GM23248 (cell line): Measurements from ENCODE around the gene OR13C8. TPM values are rescaled to one million over a fixed set of nuclear protein-coding genes. Genes with fewer than 3 reads are reported as not detected.

Experiments
- DNase-seq: peaks from one replicate; pipeline ENCODE4 v3.0.0-alpha.2; 2015
- H2AFZ ChIP-seq: fragments of 200-600 bp; sonication (generic); 2 replicates; pipeline ENCODE4 v1.6.1; 2016; ENCODE audit warnings: antibody characterized with exemption
- H3F3A ChIP-seq: fragments of 200-600 bp; sonication (generic); 2 replicates; pipeline ENCODE4 v1.6.1; 2016; ENCODE audit warnings: mild to moderate bottlenecking, antibody characterized with exemption, mixed run types; ENCODE audit not compliant: insufficient read depth
- H3K27ac ChIP-seq: fragments of 200-600 bp; sonication (generic); 2 replicates; pipeline ENCODE4 v1.5.1; 2016; ENCODE audit warnings: mild to moderate bottlenecking
- H3K27me3 ChIP-seq: fragments of 200-600 bp; sonication (generic); replicated peaks from 2 replicates; pipeline ENCODE4 v1.6.1; 2016; ENCODE audit warnings: mild to moderate bottlenecking; ENCODE audit not compliant: insufficient read depth
- H3K36me3 ChIP-seq: fragments of 200-600 bp; sonication (generic); 2 replicates; pipeline ENCODE4 v1.6.1; 2016; ENCODE audit warnings: low read depth, mild to moderate bottlenecking
- H3K4me1 ChIP-seq: fragments of 200-600 bp; sonication (generic); 2 replicates; pipeline ENCODE4 v1.6.1; 2016; ENCODE audit warnings: mild to moderate bottlenecking; ENCODE audit not compliant: insufficient read depth
- H3K4me2 ChIP-seq: fragments of 200-600 bp; sonication (generic); one replicate; pipeline ENCODE4 v1.6.1; 2016; ENCODE audit warnings: mild to moderate bottlenecking; ENCODE audit not compliant: unreplicated experiment
- H3K4me3 ChIP-seq: fragments of 200-600 bp; sonication (generic); 2 replicates; pipeline ENCODE4 v1.5.1; 2016; ENCODE audit warnings: mild to moderate bottlenecking
- H3K79me2 ChIP-seq: fragments of 200-600 bp; sonication (generic); 2 replicates; pipeline ENCODE4 v1.6.1; 2016; ENCODE audit warnings: mild to moderate bottlenecking; ENCODE audit not compliant: insufficient read depth
- H3K9ac ChIP-seq: fragments of 200-600 bp; sonication (generic); 2 replicates; pipeline ENCODE4 v1.6.1; 2016; ENCODE audit warnings: mild to moderate bottlenecking
- H3K9me2 ChIP-seq: fragments of 200-600 bp; sonication (generic); 2 replicates; pipeline ENCODE4 v1.6.1; 2016; ENCODE audit warnings: mixed run types, mild to moderate bottlenecking, moderate library complexity; ENCODE audit not compliant: insufficient read depth
- H3K9me3 ChIP-seq: fragments of 200-600 bp; sonication (generic); one replicate; pipeline ENCODE4 v1.6.1; 2017; ENCODE audit warnings: low read depth
- H4K20me1 ChIP-seq: fragments of 200-600 bp; sonication (generic); 2 replicates; pipeline ENCODE4 v1.6.0; 2016; ENCODE audit not compliant: insufficient read depth
- EZH2 ChIP-seq: fragments of 200-600 bp; sonication (generic); IDR thresholded peaks from 2 replicates; pipeline ENCODE4 v1.6.1; 2018; ENCODE audit warnings: antibody characterized with exemption, mild to moderate bottlenecking; ENCODE audit not compliant: insufficient read depth, poor library complexity, severe bottlenecking
- EZH2phosphoT487 ChIP-seq: fragments of 200-600 bp; sonication (generic); IDR thresholded peaks from 2 replicates; pipeline ENCODE4 v1.6.1; 2018; ENCODE audit warnings: antibody characterized with exemption, moderate library complexity, mild to moderate bottlenecking, low read depth; ENCODE audit not compliant: insufficient read depth
- WGBS, 2 experiments: methylation state at CpG; one replicate each; pipeline ENCODE4 v1.1.6; 2015 to 2017; ENCODE audit warnings: low lambda C conversion rate in 2 of 2, low coverage in 1 of 2; ENCODE audit errors: missing lambda C conversion rate in 2 of 2; 5-methylcytosine and 5-hydroxymethylcytosine counted together
- in situ Hi-C: fragments of 300-500 bp; cut with MboI; formaldehyde crosslinking; loops from 2 replicates; pipeline ENCODE4 v1.15.0; 2020
- polyA plus RNA-seq: library from polyadenylated mRNA; unstranded; fragments of >200 nt; fragmentation: Nextera tagmentation; extraction: Ambion mirVana; gene quantifications from 2 replicates; pipeline ENCODE4 v1.2.1, GENCODE V29; 2016
- total RNA-seq: library from RNA; depleted of rRNA; stranded (reverse); fragments of >200 nt; shearing (Covaris generic); gene quantifications from 2 replicates; pipeline ENCODE4 v1.2.3, GENCODE V29; 2014

OR13C8 gene
- total and polyA plus RNA-seq, 2 experiments from 2014 or later: not detected

DNA sequence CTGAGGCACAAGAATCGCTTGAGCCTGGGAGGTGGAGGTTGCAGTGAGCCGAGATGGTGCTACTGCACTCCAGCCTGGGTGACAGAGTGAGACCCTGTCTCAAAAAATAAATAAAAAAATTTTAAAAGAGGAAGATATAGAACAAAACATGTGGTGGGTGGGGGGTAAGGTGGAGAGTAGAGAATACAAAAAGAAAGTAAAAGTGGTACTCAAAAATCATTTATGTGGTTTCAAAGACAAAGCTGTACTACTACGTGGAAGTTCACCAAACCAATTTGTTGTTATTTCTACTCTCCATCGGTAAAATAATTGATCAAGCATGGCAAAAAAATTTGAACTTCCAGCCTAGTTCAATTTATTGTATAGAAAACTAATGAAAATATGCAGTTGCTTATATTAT, 24.3 kb upstream of the OR13C8 start:
- no peaks in the 10 kb centered on the region for H4K20me1 ChIP-seq
- H3K36me3 ChIP-seq: no peaks in the 10 kb centered on the region

DNA sequence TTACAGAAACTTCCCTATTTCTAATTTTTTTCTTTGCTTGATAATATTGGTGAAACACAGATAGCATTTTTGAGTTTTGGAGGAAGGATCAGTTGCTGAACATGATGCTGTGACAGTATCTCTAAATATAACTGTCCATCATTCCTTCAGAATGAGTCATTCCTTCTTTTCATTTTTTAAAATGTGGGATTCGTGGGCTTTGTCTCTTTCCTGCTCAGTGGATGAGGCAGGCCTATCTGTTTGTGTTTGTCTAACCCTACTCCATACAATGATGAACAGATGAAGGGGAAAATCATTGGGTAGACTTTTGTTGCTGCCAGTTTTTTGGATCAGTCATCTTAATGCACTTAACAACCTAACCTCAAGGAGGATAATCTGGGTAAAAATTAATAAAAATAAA, 15.7 kb upstream of the OR13C8 start:
- no peaks in the 10 kb centered on the region for H3K9me3 ChIP-seq
- 0% methylated on average over 1 of the region's 1 CpG for WGBS, 2 experiments
- no peaks in the 10 kb centered on the region for H3K4me1 ChIP-seq
- no peak overlapping the region for H3K27ac ChIP-seq
- no peaks in the 10 kb centered on the region for H3K27me3 ChIP-seq
- no peaks in the 10 kb centered on the region for H4K20me1 ChIP-seq
- no peak overlapping the region for H3K4me3 ChIP-seq
- no peaks in the 10 kb centered on the region for H3K79me2 ChIP-seq
- no peaks in the 10 kb centered on the region for H3K36me3 ChIP-seq
- peak; percentile 10 for DNase-seq
- no peak for TF ChIP-seq EZH2phosphoT487
- H3K4me2 ChIP-seq: no peak overlapping the region
- no peak overlapping the region for H3K9ac ChIP-seq
- in situ Hi-C loops: no loop called here
- H2AFZ ChIP-seq: no peak overlapping the region
- H3F3A ChIP-seq: no peaks in the 10 kb centered on the region
- no peaks in the 10 kb centered on the region for H3K9me2 ChIP-seq

More for the DNA sequence above, 24.3 kb upstream of the OR13C8 start:
- DNase-seq: no peak
- Histone ChIP-seq H3F3A (no peaks in the 10 kb centered on the region), H3K9me3 (no peaks in the 10 kb centered on the region), H3K4me1 (no peaks in the 10 kb centered on the region), H3K9me2 (no peaks in the 10 kb centered on the region), H3K4me3 (no peak overlapping the region), H3K4me2 (no peak overlapping the region), H3K9ac (no peak overlapping the region), H3K79me2 (no peaks in the 10 kb centered on the region), H3K27me3 (no peaks in the 10 kb centered on the region), H3K27ac (no peak overlapping the region), H2AFZ (no peak overlapping the region)
- TF ChIP-seq EZH2phosphoT487: no peak
- TF ChIP-seq EZH2: no peak
- in situ Hi-C loops: no loop called here
- WGBS, 2 experiments: 62 to 68% methylated on average over 4 of the region's 4 CpGs

DNA sequence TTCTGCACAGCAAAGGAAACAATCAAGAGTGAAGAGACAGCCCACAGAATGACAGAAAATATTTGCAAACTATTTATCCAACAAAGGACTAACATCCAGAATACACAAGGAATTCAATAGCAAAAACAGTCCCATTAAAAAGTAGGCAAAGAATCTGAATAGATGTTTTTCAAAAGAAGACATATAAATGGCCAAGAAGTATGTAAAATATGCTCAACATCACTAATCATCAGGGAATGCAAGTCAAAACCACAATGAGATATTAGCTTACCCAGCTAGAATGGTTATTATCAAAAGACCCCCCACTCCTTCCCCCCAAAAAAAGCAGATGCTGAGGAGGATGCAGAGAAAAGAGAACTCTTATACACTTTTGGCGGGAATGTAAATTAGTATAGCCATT, 13.4 kb upstream of the OR13C8 start:
- H3K9ac ChIP-seq: no peak overlapping the region
- no peaks in the 10 kb centered on the region for H4K20me1 ChIP-seq
- H2AFZ ChIP-seq: no peak overlapping the region
- in situ Hi-C loops: no loop called here
- WGBS, 2 experiments: 54 to 63% methylated on average over 1 of the region's 1 CpG
- H3K36me3 ChIP-seq: no peaks in the 10 kb centered on the region
- H3K79me2 ChIP-seq: no peaks in the 10 kb centered on the region
- H3K4me1 ChIP-seq: no peaks in the 10 kb centered on the region
- no peak overlapping the region for H3K27ac ChIP-seq
- no peak overlapping the region for H3K4me2 ChIP-seq
- no peaks in the 10 kb centered on the region for H3K9me2 ChIP-seq
- DNase-seq: no peak
- no peaks in the 10 kb centered on the region for H3F3A ChIP-seq
- TF ChIP-seq EZH2 (no peak), EZH2phosphoT487 (no peak)
- no peak overlapping the region for H3K4me3 ChIP-seq
- H3K9me3 ChIP-seq: no peaks in the 10 kb centered on the region
- H3K27me3 ChIP-seq: no peaks in the 10 kb centered on the region

DNA sequence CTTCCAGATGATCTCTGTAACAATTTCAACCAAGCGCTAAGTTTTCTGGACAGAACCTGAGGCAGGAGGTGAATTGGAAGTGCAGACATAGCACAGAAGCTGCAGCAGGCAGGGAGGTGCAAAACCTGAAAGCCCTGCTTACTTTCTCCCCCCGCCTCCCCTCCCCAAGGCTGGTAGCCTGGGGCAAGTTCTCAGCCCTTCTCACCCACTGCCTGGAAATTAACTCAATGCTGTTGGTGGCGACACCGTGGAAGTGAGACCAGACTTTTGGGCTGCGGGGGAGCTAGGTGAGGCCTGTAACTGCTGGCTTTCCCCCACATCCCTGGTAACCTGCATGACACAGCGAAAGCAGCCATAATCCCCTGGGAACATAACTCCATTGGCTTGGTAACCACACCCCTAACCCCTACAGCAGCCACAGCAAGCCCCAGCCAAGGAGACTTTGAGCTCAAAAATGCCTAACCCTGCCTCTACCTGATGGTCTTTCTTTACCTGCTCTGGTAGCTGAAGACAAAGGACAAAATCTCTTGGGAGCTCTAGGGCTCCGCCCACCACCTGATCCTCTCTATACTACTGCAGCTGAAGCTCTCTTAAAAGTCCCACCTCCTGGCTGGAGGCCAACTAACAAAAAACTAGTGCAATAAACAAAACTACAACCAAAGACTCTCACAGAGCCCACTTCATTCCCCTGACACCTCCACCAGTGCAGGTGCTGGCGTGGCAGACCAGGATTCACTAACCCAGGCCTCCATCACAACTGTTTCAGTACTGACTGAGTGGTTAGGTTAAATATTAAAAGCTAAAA, 11.9 kb upstream of the OR13C8 start:
- no peaks in the 10 kb centered on the region for H3K9me2 ChIP-seq
- no peaks in the 10 kb centered on the region for H4K20me1 ChIP-seq
- no peaks in the 10 kb centered on the region for H3K79me2 ChIP-seq
- in situ Hi-C loops: no loop called here
- H3K4me2 ChIP-seq: no peak overlapping the region
- H3K27ac ChIP-seq: no peak overlapping the region
- no peak for DNase-seq
- no peak overlapping the region for H3K4me3 ChIP-seq
- H3K9ac ChIP-seq: no peak overlapping the region
- no peaks in the 10 kb centered on the region for H3K9me3 ChIP-seq
- H3K36me3 ChIP-seq: no peaks in the 10 kb centered on the region
- 57 to 65% methylated on average over 7 to 8 of the region's 8 CpGs for WGBS, 2 experiments
- no peak for TF ChIP-seq EZH2phosphoT487
- no peak for TF ChIP-seq EZH2
- no peaks in the 10 kb centered on the region for H3K27me3 ChIP-seq
- no peak overlapping the region for H2AFZ ChIP-seq
- no peaks in the 10 kb centered on the region for H3K4me1 ChIP-seq
- no peaks in the 10 kb centered on the region for H3F3A ChIP-seq
